ENCODE measurements around the gene PATZ1.
"Not testable (repeated sequence)": the region's sequence is repeated elsewhere in the genome, so short reads cannot be mapped to it uniquely, and the experiment has no call there.

PATZ1 gene

GRCh38 chr22:31343235-31344191 lies 2.6 kb downstream of the PATZ1 start:
- DNase-seq, result no peak

- DNase-seq, result no peak
Observed at GRCh38 chr22:31342389-31343140, 3.6 kb downstream of the PATZ1 start.

- no peak for DNase-seq
Observed at GRCh38 chr22:31341386-31342088, 4.6 kb downstream of the PATZ1 start.

GRCh38 chr22:31340765-31341247 lies 5.3 kb downstream of the PATZ1 start:
- no peak for DNase-seq

GRCh38 chr22:31340360-31340759 lies 5.8 kb downstream of the PATZ1 start:
- DNase-seq, result no peak

GRCh38 chr22:31339148-31339832 lies 6.9 kb downstream of the PATZ1 start:
- DNase-seq, result no peak

- no peak for DNase-seq
Observed at GRCh38 chr22:31337178-31337577, 9.0 kb downstream of the PATZ1 start.

- DNase-seq, result no peak
Observed at GRCh38 chr22:31334329-31334728, 11.8 kb downstream of the PATZ1 start.

- DNase-seq, result no peak
Observed at GRCh38 chr22:31333641-31334040, 12.5 kb downstream of the PATZ1 start.

GRCh38 chr22:31332886-31333285 lies 13.3 kb downstream of the PATZ1 start:
- no peak for DNase-seq

GRCh38 chr22:31332010-31332409 lies 14.1 kb downstream of the PATZ1 start:
- no peak for DNase-seq

GRCh38 chr22:31329453-31330215 lies 16.5 kb downstream of the PATZ1 start:
- DNase-seq, result no peak

GRCh38 chr22:31329029-31329428 lies 17.1 kb downstream of the PATZ1 start:
- DNase-seq, result no peak

GRCh38 chr22:31328544-31328960 lies 17.6 kb downstream of the PATZ1 start:
- no peak for DNase-seq

GRCh38 chr22:31327806-31328543 lies 18.2 kb downstream of the PATZ1 start:
- no peak for DNase-seq

- no peak for DNase-seq
Observed at GRCh38 chr22:31326877-31327276, 19.3 kb downstream of the PATZ1 start.

GRCh38 chr22:31323578-31324550 lies 22.3 kb downstream of the PATZ1 start:
- DNase-seq, result no peak

- no peak for DNase-seq
Observed at GRCh38 chr22:31321421-31321820, 24.7 kb downstream of the PATZ1 start.

GRCh38 chr22:31314220-31314619 lies 31.9 kb downstream of the PATZ1 start:
- DNase-seq, result not testable (repeated sequence)

Measured in stimulated activated naive CD4-positive, alpha-beta T cell treated with Interleukin-2 at 50 U/mL for 16 hours (primary cell).